Stimulated activated CD8-positive, alpha-beta memory T cell treated with anti-CD3 and anti-CD28 coated beads, Interleukin-2, amount 100 ng/mL, for 1 hour (primary cell): ENCODE data around the gene CRX.
"Not testable (repeated sequence)": the region's sequence is repeated elsewhere in the genome, so short reads cannot be mapped to it uniquely, and the experiment has no call there.

Experiments used
- DNase-seq, 2 donors: peaks; one replicate each; pipeline ENCODE4 v3.0.0-alpha.2; 2020; ENCODE audit warnings: low read depth in 2 of 2

CRX gene

DNA sequence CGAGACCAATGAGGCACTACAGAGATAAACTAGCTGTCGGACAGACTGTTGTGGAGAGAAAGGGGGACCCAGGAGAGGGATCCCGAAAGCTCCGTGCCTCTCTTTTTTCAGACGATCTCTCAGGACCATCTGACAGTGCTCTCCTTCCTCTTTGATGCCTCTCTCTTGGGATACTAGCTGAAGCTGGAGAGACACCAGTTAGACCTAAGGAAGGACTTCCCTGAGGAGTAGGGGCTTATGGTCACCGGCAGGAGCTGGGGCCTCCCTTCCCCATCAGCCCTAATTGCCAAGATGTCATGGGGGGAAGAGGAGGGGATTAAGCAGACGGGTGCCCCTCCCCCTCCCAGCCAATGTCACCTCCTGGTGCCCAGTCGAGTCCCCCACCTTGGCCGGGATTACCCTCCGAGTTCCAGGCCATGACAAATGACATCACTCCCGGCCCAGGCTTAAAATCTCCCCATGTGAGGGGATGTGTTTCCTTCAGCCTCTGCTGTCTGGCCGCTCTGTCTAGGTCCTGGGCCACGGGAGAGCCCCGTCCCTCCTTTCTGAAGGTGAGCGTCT is at the start of gene CRX:
CRX (plus strand) TSS at position 478 of the 561 bp plus-strand sequence. CDS start 12,507 bp downstream, outside the sequence.
- no peak for DNase-seq

DNA sequence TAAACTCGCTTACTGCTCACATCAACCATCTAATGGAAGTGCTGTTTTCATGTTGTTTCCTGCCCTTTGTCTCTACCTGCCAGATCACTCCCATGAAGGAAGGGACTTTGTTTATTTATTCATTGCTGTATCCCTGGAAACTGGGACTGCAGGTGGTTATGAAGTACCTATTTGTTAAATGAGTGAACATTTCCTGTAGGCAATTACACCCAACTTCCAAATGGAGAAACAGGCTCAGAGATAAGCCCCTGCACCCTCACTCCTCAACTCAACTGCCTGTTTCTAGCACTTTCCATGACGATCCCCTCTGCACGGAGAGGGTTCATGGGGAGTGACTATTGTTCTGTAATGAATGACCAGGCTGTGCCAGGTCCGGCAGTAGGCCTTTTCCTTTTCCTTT is 45.2 kb upstream of the CRX start:
- DNase-seq: no peak

DNA sequence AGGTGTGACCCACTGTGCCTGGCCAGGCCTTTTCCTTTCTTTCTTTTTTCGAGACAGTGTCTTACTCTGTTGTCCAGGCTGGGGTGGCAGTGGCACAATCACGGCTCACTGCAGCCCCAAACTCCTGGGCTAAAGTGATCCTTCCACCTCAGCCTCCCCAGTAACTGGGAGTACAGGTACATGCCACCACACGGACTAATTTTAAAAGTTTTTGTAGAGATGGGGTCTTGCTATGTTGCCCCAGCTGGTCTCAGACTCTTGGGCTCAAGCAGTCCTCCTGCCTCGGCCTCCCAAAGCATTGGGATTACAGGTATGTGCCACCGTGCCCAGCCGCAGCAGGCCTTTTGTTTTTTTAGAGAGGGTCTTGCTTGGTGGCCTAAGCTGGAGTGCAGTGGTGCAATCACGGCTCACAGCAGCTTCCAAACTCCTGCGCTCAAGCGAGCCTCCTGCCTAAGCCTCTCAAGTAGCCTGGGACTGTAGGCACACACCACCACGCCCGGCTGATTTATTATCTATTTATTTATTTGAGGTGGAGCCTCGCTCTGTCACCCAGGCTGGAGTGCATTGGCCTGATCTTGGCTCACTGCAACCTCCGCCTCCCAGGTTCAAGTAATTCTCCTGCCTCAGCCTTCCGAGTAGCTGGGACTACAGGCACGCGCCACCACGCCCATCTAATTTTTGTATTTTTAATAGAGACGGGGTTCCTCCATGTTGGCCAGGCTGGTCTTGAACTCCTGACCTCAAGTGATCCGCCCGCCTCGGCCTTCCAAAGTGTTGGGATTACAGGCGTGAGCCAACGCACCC is 44.3 kb upstream of the CRX start:
- DNase-seq: not testable (repeated sequence)

DNA sequence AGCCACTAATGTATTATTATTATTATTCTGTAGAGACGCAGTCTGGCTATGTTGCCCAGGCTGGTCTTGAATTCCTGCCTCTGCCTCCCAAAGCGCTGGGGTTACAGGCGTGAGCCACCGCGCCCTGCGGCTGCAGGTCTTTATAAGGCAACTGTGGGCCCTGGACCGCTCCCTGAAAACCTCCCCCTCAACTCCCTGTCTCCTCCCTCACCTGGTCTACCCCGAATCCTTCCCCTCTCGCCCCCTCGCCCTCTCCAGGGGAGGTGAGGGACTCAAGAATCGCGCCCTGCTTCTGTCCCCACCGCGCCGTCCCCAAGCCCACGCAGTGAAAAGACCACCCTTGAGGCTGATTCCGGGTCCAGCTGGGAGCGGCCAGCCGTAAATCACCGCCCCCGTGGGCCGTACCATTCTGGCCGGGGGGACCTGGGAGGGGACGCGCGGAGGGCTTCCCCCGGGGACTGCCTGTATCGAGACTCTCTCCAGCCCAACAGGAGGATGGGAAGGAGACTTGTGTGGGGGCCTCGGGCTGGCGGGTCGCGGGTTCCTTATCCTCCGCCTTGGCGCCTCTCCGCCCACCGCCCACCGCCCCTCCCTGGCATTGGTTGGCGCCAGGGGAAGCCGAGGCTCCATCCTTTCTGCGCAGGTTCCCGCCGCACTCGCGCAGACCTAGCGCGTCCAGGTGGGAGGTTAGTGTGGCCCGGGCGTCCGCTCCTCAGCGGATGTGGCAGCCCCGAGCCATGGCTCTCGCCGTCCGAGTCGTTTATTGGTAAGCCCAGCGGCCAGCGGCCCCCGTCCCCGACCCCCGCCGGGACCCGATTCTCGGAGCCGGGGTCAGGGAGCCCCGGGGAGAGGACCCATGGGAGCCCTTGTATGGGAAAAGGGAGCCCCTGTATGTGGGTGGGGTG is 43.4 kb upstream of the CRX start, which contains the start of gene SELENOW:
SELENOW (plus strand) TSS at position 655 of the 905 bp plus-strand sequence; CDS start at position 738, 83 bp downstream.
- peak; percentile 54 to 58 for DNase-seq

DNA sequence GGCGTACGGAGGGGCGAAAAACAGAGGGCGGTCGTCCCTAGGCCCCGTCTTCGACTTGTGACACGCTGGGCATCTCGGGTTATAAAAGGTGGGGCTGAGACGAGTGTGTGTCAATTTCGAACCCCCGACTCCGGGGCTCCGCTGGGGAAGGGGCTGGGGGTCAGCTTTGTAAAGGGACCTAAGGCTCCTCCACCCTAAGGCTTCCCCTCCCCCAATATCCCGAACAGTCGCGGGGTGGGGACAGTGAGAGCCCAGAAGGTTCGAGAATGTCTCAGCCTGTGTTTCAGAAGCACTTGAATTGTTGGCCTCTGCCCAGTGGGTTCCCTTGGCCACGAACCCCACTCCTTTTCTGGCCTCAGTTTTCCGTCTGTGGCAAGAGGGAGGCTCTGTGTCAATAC is 42.8 kb upstream of the CRX start:
- DNase-seq: no peak

DNA sequence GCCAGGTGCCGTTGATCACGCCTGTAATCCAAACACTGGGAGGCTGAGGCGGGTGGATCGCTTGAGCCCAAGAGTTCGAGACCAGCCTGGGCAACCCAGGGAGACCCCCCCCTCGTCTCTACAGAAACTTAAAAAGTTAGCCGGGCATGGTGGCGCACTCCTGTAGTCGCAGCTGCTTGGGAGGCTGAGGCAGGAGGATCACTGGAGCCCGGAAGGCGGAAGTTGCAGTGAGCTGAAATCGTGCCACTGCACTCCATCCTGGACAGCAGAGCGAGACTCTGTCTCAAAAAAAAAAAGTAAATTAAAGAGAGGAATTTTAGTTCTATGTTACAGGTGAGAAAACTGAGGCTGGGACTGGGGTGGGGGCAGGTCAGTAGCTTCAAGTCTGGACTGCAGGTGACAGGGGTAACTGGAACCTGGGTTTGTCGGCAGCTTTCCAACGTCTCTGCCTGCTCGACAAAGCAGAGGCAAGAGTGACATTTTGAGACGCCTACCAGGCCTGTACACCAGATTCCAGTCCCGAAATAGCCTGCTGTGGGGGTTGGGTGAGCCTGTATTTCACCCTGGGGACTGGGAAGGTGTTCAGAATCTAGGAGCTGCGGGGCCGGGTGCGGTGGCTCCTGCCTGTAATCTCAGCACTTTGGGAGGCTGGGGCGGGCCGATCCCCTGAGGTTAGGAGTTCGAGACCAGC is 42.1 kb upstream of the CRX start:
- no peak for DNase-seq

DNA sequence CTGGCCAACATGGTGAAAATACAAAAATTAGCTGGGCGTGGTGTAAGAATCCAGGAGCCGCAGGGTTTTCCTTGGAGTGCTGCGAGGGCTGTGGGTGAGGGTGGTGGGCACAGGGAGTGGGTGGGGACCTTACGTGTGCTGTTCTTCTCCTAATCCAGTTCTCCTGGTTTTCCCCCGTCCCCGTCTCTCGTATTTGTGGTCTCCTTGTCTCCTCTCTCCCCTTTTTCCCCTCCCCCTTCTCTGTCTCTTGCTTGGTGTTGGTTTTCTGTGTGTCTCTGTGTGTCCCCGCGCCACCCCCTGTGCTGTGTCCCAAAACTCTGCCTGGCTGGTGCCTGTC is 41.6 kb upstream of the CRX start:
- DNase-seq: no peak

DNA sequence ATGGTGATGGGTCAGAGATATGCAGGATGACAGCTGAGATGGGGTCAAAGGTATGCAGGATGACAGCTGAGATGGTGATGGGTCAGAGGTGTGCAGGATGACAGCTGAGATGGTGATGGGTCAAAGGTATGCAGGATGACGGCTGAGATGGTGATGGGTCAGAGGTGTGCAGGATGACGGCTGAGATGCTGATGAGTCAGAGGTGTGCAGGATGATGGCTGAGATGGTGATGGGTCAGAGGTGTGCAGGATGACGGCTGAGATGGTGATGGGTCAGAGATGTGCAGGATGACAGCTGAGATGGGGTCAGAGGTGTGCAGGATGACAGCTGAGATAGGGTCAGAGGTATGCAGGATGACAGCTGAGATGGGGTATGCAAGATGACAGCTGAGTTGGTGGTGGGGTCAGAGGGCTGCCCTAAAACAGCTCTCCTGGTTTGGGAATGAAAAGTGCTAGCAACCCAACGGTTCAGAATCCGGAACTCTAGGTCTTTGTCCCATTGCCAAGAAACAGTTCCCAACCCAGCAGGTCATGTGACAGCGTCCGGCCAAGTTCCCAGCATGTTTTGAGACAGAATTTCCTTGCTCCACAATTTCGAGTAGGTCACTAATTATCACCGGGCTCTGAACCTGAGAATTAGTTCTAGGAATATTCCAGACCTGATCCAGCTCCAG is 40.0 kb upstream of the CRX start:
- no peak for DNase-seq

DNA sequence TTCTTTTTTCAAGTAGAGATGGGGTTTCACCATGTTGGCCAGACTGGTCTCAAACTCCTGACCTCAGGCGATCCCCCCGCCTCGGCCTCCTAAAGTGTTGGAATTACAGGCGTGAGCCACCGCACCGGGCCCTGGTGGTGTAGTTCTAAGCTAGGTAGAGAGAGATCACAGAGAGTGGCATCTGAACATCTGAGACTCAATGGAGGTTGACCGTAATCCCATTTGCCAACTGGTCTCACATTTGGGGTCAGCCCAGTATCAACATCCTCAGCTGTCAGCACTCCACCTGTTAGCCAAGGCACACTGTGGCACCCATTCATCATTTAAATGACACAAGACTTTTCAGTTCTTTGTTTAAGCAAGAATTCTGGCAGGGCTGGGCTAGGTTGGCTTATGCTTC is 35.2 kb upstream of the CRX start:
- no peak for DNase-seq

DNA sequence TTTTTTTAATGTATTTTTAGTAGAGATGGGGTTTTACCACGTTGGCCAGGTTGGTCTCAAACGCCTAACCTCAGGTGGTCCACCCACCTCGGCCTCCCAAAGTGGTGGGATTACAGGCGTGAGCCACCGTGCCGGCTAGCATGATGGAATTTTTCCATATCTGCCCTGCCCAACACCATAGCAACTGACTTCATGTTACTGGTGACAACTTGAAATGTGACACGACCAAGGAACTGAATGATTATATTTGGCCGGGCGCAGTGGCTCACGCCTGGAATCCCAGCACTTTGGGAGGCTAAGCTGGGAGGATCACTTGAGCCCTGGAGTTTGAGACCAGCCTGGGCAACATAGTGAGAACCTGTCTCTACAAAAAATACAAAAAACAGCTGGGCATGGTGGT is 34.4 kb upstream of the CRX start:
- not testable (repeated sequence) for DNase-seq

DNA sequence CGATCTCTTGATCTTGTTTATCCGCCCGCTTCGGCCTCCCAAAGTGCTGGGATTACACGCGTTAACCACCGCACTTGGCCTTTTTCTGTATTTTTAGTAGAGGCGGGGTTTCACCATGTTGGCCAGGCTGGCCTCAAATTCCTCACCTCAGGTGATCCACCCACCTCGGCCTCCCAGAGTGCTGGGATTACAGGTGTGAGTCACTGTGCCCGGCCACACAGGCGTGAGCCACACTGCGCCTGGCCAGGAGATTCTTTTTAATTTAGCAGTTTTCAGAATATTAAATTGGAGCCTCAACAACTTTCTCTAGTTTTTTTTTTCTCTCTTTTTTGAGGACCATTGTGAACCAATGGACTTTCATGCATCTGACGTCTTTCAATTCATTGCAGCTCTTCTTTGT is 31.9 kb upstream of the CRX start:
- not testable (repeated sequence) for DNase-seq

DNA sequence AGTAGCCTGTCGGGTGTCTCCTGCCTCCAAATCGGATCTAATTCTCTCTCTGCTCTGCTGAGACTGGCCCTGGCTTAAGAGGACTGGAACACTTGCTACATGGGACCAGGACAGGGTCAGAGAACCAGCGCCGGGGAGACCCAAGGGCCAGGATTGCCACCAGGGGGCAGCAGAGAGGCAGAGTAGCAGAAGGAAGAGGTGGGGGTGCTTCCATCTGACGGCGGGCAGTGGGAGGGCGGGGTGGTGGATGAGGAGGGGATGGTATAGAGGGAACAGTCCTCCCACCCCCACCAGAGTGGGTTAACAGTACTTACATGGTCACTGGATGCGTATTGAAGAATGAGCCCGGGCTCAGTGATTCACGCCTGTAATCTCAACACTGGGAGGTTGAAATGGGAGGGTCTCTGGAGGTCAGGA is 31.3 kb upstream of the CRX start:
- peak; percentile 54 to 73 for DNase-seq

DNA sequence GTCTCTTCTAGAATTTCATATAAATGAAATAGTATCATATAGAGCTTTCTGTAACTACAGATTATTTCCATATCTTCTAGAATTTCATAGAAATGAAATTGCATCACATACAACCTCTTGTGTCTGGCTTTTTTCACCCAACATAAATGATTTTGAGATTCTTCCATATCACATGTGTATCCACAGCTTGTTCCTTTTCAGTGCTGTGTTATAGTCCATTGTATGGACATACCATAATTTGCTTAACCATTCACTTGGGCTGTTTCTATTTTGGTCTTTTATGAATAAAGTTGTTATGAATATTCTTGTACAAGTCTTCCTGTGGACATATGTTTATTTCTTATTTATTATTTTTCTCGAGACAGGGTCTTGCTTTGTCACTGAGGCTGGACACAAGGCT is 29.1 kb upstream of the CRX start:
- no peak for DNase-seq

DNA sequence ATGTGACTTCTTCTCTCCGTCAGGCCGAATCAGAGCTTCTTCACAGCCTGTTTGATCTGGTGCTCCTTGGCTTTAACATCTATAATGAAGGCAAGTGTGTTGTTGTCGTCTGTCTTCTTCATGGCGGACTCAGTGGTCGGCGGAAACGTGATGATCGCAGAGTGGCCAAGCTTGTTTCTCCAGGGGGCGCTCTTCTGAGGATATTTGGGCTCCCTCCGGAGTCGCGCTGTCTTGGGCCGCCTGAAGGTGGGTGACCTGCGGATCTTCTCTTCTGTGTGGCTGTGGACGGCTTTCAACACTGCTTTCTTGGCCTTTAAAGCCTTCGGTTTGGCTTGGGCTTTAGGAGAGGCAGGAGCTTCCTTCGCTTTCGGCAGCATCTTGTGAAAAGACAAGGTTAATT is 27.2 kb upstream of the CRX start:
- DNase-seq: no peak

DNA sequence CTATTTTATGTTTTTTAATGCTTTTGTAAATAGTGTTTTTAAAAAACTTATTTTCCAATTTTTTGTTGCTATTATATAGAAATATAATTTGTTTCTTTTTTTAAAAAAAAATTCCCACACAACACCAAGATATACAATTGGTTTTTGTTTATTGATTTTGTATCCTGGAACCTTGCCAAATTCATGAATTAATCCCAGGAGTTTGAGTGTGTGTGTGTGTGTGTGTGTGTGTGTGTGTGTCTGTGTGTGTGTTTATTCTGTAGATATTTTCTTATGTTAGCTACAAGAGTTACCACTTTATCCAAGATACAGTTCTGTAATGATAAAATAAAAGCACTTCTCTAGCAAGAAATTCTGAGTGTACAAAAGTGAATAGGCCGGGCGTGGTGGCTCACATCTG is 25.0 kb upstream of the CRX start:
- DNase-seq: no peak

DNA sequence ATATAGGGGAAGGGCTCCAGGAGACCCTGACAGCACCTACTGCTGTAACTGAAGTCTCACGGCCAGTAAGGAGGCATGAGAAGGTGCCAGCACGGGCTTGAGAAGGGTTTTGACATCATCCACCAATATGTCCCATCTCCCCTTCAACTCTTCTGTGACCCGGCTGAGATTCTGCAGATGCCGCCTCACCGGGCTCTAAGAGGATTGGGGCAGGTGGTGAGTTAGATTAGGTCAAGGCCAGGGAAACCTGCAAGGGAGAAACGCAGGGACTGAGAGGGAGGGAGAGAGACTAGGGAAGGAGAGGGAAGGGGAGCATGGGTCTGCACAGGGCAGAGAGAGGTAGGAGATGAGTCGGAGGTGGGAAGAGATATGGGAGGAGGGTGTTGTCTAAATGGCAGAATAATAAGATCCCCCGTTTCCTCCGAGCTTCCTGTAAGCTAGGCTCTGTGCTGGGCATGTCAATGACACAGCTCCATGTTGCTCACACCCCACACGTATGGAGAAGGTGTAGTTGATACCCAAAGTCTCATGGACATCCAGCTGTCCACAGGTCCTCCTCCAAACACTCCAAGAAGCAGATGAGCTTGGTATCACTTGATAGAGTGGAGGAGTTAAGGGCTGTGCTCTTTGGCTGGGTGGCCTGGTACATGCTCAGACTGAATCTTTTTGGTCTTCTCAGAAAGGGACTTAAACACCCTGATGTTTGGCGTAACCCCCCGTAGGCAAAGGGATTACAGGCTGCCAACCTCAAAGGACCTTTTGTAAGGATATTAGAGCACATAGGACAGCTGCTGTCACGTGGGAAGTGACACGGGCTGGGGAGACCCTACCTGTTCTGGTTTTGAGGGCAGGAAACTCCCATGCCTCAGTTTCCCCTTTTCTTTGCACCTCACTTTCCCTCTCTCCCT is 23.5 kb upstream of the CRX start:
- DNase-seq: no peak

DNA sequence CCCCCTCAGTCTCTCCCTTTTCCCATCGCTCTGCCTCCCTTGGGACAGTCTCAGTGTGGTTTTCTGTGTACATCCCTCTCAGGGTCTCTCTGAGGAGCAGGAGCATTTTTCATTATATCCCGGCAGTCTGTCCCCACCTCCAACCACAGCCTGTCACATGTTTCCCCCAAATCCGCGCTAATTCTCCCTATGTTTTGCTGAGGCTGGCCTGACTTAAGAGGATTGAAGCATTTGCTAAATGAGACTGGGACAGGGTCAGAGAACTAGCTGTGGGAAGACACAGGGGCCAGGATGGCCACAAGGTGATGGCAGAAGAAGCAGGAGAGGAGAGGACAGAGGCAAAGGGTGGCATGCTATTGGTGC is 22.9 kb upstream of the CRX start:
- no peak for DNase-seq

DNA sequence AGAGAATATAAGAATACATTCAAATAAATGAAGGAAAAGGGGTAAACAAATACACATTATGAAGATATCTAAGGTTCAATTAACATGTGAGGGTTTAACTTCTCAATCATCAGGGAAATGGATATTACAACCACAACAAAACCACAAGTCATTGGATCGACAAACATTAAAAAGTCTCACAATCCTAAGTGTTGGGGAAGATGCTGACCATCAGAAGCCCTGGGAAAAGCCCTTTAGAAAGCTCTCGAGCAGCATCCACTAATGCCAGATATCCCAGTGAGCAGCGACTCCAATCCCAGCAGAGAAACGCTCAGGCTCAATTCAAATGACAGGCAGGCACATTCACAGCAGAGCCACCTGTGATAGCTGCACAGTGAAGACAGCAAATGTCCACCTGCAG is 20.5 kb upstream of the CRX start:
- DNase-seq: no peak

DNA sequence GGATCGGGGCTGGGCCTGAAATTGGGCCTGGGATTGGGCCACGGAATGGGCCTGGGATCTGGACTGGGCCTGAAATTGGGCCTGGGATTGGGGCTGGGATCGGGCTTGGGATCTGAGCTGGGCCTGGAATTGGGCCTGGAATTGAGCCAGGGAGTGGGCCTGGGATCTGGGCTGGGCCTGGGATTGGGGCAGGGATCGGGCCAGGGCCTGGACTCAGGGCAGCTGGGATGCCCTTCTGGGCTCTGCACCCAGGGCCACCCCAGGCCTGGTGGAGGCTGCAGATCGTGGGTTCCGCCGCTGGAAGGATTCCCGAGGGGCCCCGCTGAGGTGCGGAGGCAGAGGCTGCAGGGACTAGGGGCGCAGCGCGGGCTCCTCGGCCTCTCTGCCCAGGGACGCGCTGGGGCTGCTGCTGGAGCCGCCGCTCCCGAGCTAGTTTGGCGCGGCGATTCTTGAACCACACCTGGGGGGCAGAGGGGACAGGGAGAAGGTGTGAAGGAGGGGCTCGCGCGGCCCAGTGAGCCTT is 19.2 kb upstream of the CRX start:
- no peak for DNase-seq

DNA sequence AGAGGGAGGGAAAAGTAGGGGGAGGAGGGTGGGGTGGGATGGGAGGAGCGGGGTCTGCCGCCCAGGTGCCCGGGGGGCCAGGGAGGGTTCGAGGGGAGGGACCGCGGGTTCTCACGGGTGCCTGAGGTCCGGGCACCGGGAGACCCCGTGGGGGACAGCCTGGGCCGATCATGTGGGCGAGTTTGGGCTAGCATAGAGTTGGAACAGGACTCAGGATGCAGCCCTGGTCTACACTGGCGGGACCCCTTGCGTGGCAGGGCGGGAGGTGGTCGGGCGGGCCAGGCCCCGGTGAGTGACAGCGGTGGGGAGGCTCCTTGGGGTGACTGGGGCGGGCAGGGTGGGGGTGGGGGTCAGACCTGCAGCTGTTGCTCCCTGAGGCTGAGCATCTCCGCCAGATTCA is 18.6 kb upstream of the CRX start:
- not testable (repeated sequence) for DNase-seq
